HPDE6-E6E7 (cell line): ENCODE measurements around the gene MALAT1.
A peak's percentile ranks its signal among the peaks of the same experiment; 100 is the strongest.

Experiments
- DNase-seq: peaks from one replicate; pipeline ENCODE4 v3.0.0; 2011; ENCODE audit warnings: missing footprints; ENCODE audit errors: extremely low spot score

MALAT1 gene

DNA sequence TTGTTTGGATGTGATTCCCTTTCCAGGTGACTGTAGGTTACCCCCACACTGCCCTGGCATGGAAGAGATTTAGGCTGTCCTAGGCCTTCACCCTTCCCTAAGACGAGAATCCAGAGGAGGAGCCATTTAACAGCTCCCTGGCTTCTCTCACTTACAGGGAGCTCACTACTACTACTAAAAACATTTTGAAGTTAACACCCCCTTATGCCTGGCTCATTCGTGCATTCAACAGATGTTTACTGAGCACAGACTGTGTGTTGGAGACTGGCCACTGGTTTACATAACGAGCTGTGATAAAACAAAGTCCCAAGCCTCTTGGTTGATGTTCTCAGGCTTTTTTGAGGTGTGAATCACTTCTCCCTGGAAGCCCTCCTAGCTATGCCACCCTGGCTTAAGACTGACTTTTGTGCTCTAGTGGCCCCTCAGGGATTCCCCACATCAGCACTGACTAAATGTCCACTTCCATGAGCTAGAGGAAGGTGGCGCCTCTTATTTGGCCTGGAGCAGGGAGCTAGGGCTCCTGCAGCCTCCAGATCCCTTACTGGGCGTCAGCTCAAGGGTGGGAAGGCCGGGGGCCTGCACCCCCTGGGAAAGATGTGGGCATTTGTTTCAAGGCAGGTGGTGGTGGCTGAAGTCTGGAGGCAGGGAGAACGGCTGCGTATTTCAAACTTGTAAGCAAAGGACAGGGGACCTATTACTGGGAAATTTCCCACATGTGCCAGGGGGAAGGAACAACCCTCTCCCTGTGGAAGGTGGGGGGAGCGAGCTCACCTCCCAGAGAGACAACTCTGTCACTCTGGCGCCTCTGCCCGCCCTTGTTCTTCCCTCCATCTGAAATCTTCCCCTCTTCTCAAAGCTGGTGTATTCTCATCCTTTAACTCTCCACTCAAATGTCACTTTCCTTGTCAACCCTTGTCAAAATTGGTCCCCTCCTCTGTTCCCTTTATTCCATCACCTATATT, 19.4 kb upstream of the MALAT1 start:
- no peak for DNase-seq

DNA sequence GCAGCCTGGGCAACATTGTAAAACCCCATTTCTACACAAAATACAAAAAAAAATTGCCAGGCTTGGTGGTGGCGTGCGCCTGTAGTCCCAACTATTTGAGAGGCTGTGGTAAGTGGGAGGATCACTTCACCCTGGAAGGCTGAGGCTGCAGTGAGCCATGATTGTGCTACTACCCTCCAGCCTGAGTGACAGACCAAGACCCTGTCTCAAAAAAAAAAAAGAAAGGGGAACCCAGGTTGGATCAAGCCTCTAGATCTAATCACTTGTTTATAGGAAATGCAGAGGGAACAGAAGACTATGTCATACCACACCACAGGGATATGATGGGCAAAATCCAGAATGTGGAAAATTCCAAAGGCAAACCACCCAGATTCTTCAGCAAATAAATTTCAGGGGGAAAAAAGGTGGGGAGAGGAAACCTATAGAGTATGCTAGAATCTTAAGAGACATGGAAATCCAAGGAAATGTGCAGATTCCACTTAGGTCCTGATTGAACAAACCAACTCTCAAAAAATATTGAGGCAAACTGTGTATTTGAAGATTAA, 16.5 kb upstream of the MALAT1 start:
- DNase-seq = no peak

GRCh38 chr11:65485920-65486219, 13.0 kb upstream of the MALAT1 start:
- no peak for DNase-seq

GRCh38 chr11:65486570-65487466, 12.0 kb upstream of the MALAT1 start:
- DNase-seq = no peak

DNA sequence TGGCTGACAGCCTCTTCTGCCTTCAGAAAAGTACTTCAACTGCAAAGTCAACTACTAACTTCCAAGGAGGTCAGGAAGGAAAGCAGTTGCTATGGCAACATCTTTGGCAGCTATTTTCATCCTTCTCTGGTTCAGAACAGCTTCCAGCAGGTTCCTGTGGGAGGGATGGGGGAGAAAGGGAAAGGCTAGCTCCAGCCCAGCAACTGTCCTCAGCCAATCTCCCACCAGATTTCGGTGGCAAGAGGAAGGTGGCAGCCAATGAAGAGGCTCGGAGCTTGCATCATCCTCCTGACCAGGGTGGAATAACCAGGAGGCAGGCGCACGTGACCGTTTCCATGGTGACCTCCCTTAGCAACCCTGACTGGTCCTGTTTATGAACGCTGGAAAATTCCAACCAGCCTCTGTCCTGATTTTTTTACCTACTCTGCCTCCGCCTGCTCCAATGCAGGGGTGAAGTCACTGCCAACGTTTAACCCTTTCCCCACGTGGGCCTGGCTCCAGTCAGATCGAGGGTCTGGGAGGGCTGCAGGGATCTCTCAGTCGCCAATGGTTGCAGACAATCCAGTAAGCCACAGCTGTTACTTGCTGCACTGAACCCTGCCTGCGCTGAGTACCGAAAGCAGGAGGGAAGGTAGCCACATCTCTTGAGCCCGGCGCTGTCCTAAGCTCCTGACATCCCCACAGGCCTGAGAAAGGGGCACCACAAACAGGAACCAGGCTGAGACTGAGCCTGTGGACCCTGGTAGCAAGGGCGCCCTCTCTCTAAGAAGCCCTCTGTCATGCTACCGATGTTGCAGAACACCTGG, 11.2 kb upstream of the MALAT1 start:
- peak; percentile 98 for DNase-seq

- DNase-seq = no peak
Measured at GRCh38 chr11:65488273-65489034, 10.4 kb upstream of the MALAT1 start.

- DNase-seq = no peak
Measured at GRCh38 chr11:65489035-65489705, 9.7 kb upstream of the MALAT1 start.

DNA sequence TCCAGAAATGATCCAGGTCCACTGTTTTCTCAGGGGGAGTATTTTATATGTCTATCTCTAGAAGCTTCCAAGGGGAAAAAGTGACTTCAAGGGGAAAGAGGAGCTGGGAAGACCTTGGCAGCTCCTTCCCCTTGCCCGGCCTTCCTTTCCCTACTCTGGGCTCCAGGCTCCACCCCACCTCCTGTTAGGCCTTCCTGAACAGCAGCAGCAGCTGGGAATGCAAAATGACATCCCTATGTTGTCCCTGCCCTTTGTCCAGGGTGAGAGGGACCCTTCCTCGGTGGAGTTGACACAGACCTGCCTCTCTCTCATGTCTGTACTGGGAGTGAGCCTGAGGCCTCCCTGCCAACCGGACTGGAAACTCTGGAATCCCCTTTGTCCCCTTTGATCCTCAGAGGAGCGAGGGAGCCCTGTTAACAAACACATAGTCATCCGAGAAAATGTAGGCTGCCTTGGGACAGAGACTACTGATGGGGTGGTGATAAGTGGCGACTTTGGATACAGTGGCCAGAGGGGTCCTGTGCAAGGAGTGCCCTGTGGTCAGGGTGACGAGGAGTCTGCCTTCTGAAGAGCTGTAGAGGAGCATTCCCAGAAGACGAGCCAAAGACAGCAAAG, 9.0 kb upstream of the MALAT1 start:
- DNase-seq = no peak

DNA sequence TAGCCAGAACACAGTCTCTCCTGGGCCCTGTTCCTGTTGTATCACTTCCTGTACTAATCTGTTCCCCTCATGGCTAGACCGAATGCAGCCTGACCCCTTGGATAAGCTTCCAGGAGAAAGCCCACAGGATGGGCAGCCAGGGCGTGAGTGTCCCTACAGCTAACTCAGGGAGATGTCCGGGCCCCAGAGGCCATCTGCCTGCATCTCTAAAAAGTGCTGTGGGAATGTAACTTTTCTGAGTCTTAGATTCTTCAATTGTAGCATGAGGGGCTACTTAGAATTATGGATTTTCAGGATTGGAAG, 7.7 kb upstream of the MALAT1 start:
- no peak for DNase-seq

GRCh38 chr11:65491614-65492386, 7.0 kb upstream of the MALAT1 start:
- no peak for DNase-seq

- no peak for DNase-seq
Measured at GRCh38 chr11:65492387-65492636, 6.5 kb upstream of the MALAT1 start.

- no peak for DNase-seq
Measured at GRCh38 chr11:65492637-65493366, 6.0 kb upstream of the MALAT1 start.

GRCh38 chr11:65493367-65494176, 5.3 kb upstream of the MALAT1 start:
- DNase-seq = peak; percentile 75

- DNase-seq = no peak
Measured at GRCh38 chr11:65496304-65497140, 2.3 kb upstream of the MALAT1 start.

- peak; percentile 66 for DNase-seq
Measured at GRCh38 chr11:65497141-65498041, 1.5 kb upstream of the MALAT1 start.
